Astrocyte of the cerebellum (primary cell): Measurements from ENCODE around the gene OCSTAMP.

Experiments
- DNase-seq: peaks from one replicate; pipeline ENCODE4 v3.0.0-alpha.2; 2011; ENCODE audit warnings: low read depth
- H3K4me3 ChIP-seq: 2 replicates; pipeline ENCODE4 v1.5.1; 2011; ENCODE audit warnings: mild to moderate bottlenecking, low read depth, low read length, moderate library complexity
- in situ Hi-C: cut with HindIII; loops from 2 replicates; pipeline ENCODE4 v1.10.0; 2017; ENCODE audit warnings: low sequenced_read_pairs
- TF ChIP-seq, protein P1 (sequence below): IDR thresholded peaks from 2 replicates; pipeline ENCODE4 v1.5.1; 2012; ENCODE audit warnings: low read length, low read depth, moderate library complexity, mild to moderate bottlenecking; ENCODE audit errors: missing control alignments

The OCSTAMP gene

DNA sequence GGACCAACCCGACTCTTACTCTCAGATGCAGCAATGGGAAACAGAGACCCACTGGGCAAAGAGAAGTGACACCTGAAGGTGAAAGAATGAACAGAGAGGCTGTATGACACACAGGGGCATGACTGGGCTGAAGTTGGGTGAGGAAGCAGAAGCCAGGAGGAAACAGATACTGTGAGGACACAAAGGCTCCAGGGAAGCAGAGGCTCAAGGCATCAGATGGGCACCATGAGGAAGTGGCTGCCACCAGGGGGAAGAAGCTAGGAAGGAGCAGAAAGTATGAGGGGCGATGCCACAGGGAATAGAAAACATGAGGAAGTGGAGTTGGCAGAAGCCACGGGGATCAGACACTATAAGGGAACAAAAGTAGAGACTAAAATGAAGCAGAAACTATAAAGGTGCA lies 30.9 kb upstream of the OCSTAMP start:
- H3K4me3 ChIP-seq, result no peak overlapping the region
- no peak for DNase-seq
- in situ Hi-C loops, result no loop called here
- TF ChIP-seq, protein P1, sequence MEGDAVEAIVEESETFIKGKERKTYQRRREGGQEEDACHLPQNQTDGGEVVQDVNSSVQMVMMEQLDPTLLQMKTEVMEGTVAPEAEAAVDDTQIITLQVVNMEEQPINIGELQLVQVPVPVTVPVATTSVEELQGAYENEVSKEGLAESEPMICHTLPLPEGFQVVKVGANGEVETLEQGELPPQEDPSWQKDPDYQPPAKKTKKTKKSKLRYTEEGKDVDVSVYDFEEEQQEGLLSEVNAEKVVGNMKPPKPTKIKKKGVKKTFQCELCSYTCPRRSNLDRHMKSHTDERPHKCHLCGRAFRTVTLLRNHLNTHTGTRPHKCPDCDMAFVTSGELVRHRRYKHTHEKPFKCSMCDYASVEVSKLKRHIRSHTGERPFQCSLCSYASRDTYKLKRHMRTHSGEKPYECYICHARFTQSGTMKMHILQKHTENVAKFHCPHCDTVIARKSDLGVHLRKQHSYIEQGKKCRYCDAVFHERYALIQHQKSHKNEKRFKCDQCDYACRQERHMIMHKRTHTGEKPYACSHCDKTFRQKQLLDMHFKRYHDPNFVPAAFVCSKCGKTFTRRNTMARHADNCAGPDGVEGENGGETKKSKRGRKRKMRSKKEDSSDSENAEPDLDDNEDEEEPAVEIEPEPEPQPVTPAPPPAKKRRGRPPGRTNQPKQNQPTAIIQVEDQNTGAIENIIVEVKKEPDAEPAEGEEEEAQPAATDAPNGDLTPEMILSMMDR, result no peak

DNA sequence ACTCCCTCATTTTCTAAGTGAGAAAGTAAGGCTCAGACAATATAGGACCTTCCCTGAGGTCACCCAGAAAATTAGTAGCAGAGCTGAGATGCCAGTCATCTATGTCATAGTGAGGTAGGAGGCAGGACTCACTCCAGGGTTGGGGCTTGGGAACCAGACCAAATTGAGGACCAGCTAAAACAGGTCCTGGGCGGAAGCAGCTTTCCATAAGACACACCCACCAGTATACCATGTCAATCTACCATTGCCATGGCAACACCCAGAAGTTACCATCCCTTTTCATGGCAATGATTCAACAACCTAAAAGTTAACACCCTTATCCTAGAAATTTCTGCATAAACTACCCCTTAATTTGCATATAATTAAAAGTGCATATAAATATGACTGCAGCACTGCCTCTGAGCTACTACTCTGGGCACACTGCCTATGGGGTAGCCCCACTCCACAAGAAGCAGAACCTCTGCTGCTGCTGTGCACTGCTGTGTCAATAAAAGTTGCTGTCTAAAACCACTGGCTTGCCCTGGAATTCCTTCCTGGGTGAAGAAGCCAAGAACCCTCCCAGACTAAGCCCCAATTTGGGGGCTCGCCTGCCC lies 30.3 kb upstream of the OCSTAMP start:
- DNase-seq, result no peak
- TF ChIP-seq, protein P1, result no peak
- H3K4me3 ChIP-seq, result no peak overlapping the region
- in situ Hi-C loops, result no loop called here

DNA sequence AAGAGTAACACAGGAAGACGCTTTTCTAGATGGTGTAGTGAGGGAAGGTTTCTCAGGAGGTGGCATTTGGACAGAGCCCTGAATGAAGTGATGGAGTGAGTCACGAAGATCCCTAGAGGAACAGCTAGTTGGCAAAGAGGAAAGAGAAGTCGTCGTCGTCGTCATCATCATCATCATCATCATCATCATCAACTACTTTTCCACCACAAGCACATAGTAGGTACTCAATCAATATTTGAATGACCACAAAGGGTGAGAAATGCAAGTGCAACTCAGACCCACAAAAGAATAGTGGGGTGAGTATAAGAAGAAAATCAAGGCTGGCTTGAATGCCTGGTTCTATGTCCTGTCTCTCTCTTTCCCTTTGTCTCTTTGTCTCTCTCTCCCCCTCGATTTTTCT lies 28.3 kb upstream of the OCSTAMP start:
- H3K4me3 ChIP-seq, result no peak overlapping the region
- no peak for DNase-seq
- TF ChIP-seq, protein P1, result no peak
- in situ Hi-C loops, result no loop called here

DNA sequence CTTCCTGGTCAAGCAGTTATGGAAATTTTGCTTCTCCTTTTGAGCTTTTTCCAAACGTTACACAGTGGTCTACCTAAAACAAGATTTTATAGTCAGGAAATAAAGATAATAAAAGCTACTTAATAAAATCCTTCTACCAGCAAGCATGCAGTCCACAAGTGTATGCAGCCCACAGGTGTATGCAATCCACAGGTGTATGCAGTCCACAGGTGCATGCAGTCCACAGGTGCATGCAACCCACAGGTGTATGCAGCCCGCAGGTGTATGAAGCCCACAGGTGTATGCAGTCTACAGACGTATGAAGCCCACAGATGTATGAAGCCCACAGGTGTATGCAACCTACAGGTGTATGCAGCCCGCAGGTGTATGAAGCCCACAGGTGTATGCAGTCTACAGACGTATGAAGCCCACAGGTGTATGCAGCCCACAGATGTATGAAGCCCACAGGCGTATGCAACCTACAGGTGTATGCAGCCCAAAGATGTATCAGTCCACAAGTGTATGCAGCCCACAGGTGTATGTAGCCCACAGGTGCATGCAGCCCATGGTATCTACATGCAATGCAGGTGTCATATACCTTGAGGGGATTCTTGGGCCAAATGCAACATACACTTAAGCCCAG lies 26.4 kb upstream of the OCSTAMP start:
- in situ Hi-C loops, result no loop called here
- no peak for DNase-seq
- TF ChIP-seq, protein P1, result no peak
- no peak overlapping the region for H3K4me3 ChIP-seq

DNA sequence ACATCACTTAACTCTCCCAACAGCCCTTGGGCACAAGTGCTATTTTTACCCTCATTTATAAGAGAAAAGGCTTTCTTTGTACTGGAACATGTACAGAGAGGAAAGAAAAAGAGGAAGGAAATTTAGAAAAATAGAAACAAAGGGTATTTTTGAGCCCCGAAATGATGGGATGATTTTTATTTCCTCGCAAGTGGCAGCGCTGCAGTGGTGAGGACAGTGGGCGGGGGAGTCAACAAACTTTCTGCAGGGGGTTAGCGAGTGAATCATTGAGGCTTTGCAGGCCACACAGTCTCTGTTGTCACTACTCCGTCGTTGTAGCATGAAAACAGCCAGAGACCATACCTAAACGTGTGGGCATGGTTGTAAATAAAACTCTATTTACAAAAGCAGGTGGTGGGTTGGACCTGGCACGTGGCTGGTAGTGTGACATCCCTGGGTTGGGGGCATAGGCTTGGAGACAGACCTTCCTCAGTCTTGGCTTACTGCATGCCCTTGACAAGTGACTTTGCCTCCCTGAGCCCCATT lies 25.5 kb upstream of the OCSTAMP start:
- DNase-seq, result no peak
- in situ Hi-C loops, result no loop called here
- TF ChIP-seq, protein P1, result no peak
- no peak overlapping the region for H3K4me3 ChIP-seq

DNA sequence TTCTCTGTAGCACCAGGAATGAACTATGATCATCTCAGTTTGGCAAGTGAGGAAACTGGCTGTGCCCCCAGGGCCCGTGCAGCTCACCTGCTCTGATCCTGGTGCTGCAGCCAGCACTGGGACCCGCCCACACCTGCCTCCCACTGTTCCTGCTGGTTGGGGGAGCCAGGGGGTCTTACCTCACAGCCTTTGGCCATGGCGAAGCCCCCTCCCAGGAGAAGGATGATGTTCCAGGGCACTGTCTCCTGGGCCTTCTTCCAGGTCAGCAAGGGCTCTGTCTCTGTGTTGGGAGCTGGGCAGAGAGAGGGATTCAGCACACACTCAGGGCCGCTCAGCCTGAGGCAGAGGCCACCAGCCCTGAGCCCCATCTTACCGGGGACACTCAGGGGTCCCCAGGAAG lies 24.9 kb upstream of the OCSTAMP start:
- in situ Hi-C loops, result no loop called here
- TF ChIP-seq, protein P1, result no peak
- no peak for DNase-seq

More for the DNA sequence above, 24.9 kb upstream of the OCSTAMP start:
- H3K4me3 ChIP-seq, result no peak overlapping the region
